ENCODE results near the gene NUCKS1.

DNA sequence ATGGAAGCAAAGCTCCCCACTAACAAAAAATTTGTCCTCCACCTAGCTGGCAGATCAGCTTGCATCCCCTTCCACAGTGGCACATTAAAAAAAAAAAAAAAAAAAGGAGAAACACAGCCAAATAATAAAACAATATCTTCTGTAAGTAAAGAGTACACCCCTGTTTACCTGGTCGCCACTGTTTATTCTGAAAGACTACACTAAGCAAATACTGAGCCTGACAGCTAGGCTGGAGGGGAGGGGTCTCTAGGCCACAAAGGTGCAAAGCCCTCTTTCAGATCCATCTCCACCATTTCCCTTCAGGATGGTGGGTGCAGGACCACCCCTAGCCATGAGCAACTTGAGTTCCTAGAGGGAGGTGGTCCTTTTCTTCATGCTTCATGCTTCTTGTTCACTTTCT lies 46.9 kb downstream of the NUCKS1 start:
- TF ChIP-seq, protein P1, sequence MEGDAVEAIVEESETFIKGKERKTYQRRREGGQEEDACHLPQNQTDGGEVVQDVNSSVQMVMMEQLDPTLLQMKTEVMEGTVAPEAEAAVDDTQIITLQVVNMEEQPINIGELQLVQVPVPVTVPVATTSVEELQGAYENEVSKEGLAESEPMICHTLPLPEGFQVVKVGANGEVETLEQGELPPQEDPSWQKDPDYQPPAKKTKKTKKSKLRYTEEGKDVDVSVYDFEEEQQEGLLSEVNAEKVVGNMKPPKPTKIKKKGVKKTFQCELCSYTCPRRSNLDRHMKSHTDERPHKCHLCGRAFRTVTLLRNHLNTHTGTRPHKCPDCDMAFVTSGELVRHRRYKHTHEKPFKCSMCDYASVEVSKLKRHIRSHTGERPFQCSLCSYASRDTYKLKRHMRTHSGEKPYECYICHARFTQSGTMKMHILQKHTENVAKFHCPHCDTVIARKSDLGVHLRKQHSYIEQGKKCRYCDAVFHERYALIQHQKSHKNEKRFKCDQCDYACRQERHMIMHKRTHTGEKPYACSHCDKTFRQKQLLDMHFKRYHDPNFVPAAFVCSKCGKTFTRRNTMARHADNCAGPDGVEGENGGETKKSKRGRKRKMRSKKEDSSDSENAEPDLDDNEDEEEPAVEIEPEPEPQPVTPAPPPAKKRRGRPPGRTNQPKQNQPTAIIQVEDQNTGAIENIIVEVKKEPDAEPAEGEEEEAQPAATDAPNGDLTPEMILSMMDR (IDR thresholded peaks at IDR 0.05): no peak
- TF ChIP-seq POLR2A (IDR thresholded peaks at IDR 0.05): no peak
- TF ChIP-seq POLR2AphosphoS5 (IDR thresholded peaks at IDR 0.05): no peak
- TF ChIP-seq EP300 (IDR thresholded peaks at IDR 0.05): no peak
